GF-D8 (cell line): Measurements from ENCODE around the gene PRADC1.

ENCODE experiments used
- DNase-seq: peaks from one replicate; lab custom pipeline; 2025; lab: John Stamatoyannopoulos, UW

Gene PRADC1

GRCh38 chr2:73235315-73236028, 2.4 kb upstream of the PRADC1 start:
- DNase-seq = peak; percentile 4

GRCh38 chr2:73233932-73234832, 1.1 kb upstream of the PRADC1 start, which contains the start of gene CCT7:
CCT7 (plus strand) TSS chr2:73234308; CDS start chr2:73234379, 71 bp downstream.
- DNase-seq = peak; percentile 75

GRCh38 chr2:73232403-73233153, 461 bp downstream of the PRADC1 start:
- no peak for DNase-seq

- DNase-seq = no peak
Measured at GRCh38 chr2:73228631-73229030, 4.4 kb downstream of the PRADC1 start.

- no peak for DNase-seq
Measured at GRCh38 chr2:73227086-73227485, 6.0 kb downstream of the PRADC1 start.

- peak; percentile 45 for DNase-seq
Measured at GRCh38 chr2:73225513-73226360, 7.3 kb downstream of the PRADC1 start.

GRCh38 chr2:73223821-73224220, 9.2 kb downstream of the PRADC1 start:
- DNase-seq = no peak

- no peak for DNase-seq
Measured at GRCh38 chr2:73218298-73218697, 14.7 kb downstream of the PRADC1 start.

GRCh38 chr2:73217826-73218225, 15.2 kb downstream of the PRADC1 start:
- no peak for DNase-seq

GRCh38 chr2:73217160-73217559, 15.9 kb downstream of the PRADC1 start:
- DNase-seq = no peak

- DNase-seq = no peak
Measured at GRCh38 chr2:73215254-73215653, 17.8 kb downstream of the PRADC1 start.

- peak; percentile 74 for DNase-seq
Measured at GRCh38 chr2:73214120-73215035, 18.7 kb downstream of the PRADC1 start, which contains the start of gene SMYD5. SMYD5 (plus strand) TSS chr2:73214245; CDS start chr2:73214267, 22 bp downstream.

GRCh38 chr2:73212448-73213176, 20.4 kb downstream of the PRADC1 start:
- peak; percentile 30 for DNase-seq

GRCh38 chr2:73212098-73212447, 21.0 kb downstream of the PRADC1 start:
- DNase-seq = no peak

GRCh38 chr2:73210696-73211095, 22.3 kb downstream of the PRADC1 start:
- DNase-seq = no peak

- DNase-seq = no peak
Measured at GRCh38 chr2:73210019-73210418, 23.0 kb downstream of the PRADC1 start.

GRCh38 chr2:73208258-73208657, 24.8 kb downstream of the PRADC1 start:
- no peak for DNase-seq

GRCh38 chr2:73205611-73206010, 27.4 kb downstream of the PRADC1 start:
- DNase-seq = no peak

GRCh38 chr2:73203055-73203681, 29.9 kb downstream of the PRADC1 start:
- no peak for DNase-seq
